Stimulated activated CD4-positive, alpha-beta T cell treated with anti-CD3 and anti-CD28 coated beads, Interleukin-4, amount 100 ng/mL, for 48 hours (primary cell): ENCODE data around the gene FBP1.

Experiments
- DNase-seq, 2 donors: peaks; one replicate each; pipeline ENCODE4 v3.0.0-alpha.2; 2020; ENCODE audit warnings: low read depth in 2 of 2

Gene FBP1

DNA sequence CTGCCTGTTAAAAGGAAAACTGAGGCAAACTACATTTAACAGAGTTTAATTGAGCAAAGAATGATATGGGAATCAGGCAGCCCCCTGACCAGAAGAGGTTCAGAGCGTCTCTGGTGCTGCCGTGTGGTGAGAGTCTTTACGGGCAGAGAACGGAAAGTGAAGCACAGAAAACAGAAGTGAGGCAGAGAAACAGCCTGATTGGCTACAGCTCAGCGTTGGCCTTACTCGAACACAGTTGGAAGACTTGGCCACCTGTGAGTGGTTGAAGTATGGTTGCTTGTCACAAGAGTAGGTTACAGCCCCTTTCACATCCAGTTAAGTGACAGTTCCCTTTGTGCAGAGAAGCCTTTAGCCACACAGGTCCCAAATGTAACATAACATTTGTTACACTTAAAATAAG lies 16.9 kb upstream of the FBP1 start:
- no peak for DNase-seq

DNA sequence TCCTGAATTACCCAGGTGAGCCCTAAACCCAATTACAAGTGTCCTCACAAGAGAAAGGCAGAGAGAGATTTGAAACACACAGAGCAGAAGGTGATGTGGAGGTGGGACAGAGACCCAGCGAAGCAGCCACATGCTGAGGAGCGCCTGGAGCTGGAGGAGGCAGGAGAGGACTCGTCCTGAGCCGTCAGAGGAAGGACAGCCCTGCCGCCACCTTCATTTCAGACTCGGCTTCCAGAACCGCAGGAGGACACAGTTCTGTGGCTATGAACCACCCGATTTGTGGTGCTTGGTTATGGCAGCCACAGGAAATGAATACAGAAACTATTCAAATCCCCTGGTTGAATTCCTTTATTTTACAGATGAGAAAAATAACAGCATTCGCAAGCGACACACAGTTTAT lies 16.4 kb upstream of the FBP1 start:
- DNase-seq = no peak

DNA sequence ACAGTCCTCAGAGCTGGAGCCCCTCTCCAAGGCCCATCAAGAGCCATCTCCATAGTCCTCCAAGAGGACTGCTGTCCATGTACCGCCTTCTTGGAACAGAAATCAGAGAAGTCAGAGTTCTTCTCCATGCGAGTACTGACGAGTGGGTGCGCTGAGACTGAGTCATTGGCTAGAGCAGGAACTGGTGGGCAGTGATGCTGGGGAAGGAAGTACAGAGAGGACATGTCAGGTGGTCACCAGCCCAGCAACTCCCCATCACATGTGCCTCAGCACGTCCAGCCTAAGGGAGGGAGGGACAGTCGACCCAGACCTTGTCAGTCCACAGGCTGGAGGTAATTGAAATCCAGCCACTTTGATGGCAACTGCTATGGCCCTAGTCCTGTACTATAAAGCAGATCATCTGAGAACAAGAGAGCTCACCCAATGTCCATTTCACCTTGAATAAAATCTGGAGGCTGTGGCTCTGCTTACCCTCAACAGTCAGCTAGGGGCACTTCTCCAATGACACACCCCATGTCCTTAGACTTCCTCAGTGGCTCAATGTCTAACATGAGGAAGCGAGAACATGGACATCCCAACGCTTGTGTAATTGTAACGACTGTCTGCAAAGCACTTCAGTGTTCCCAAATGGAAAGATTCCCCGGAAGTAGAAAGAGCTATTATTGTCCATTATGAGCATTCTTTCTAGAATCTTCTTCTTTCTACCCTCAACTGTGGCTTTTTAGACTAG lies 15.0 kb upstream of the FBP1 start:
- no peak for DNase-seq

DNA sequence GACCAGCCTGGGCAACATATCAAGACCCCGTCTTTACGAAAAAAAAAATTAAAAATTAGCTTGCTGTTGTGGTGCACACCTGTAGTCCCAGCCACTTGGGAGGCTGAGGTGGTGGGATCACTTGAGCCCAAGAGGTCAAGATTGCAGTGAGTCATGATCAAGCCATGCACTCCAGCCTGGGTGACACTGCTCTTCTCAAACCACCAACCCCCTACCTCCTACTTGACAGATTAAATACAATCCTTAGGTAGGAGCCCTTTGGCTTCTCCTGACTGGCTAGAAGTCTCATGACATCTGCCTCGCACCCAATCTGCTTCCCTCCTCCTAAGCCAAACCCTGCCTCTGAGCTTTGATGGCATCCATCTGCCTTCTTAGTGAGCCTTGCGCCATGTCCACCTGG lies 11.6 kb upstream of the FBP1 start:
- DNase-seq = no peak

DNA sequence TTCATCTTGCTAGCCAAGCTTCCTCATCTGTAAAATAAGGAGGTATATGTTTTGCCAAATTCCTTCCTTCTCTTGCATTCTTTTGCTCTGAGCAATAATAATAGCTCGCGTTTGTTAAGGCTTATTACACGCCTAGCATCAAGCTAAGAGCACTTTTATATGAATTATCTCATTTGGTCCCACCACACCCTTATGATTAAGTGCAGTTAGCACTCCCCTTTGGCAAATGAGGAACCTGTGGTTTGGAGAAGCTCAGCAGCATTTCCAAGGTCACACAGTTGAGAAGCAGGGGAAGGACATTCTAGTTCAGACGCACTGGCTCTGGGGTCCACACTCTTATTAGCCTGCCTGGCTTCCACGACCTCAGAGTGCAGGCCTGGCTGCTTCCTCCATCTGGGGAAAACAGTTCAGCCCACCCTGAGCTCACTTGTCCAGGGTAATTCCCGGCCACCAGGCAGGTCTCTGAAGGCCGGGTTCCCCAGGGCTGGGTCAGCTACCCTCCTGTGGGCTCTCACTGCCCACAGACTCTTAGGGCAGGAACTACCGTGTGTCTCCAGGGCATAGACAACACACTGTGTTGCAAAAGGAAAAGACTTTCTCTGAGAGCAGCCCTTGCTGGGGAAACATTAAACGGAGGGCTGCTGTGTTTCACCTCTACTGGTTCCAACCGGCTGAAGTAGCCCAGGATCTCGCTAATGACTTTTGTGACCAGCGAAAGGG lies 9.9 kb upstream of the FBP1 start:
- no peak for DNase-seq

DNA sequence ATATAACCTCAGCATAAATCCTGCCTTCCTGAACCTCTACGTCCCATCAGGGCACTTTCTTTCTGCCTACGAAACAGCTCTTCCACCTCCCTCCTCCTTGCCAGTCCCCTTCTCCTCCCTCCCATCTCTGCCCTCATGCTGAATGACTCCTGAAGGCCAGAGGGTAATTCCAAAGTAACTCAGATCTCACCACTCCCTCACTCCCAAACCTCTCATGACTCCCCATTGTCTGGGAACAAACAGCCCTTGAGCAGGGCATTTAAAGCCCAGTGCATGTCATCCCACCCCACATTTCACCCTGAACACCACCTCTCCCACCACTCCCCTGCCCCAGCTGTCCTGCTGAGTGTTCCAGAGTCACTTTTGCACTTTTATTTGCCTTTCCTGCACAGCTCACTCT lies 8.9 kb upstream of the FBP1 start:
- DNase-seq = no peak

DNA sequence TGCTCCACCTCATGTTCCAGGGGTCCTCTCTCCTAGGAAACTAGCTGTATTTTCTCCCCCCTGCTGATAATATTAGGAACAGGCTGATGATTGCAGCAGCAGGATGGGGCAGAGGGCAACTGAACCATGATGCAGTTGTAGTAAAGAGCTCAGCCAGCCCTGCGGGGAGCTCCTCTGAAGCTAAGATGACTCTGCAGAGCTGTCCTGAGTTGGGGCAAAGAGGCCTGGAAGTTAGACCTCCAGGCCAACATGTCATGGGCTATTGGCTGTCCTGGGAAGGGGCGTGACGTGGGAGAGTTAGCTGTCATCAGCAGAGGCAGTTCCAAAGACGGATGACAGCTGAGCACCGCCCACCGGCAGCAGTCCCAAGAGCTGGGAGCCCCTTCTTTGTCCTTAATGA lies 6.6 kb upstream of the FBP1 start:
- DNase-seq = no peak

DNA sequence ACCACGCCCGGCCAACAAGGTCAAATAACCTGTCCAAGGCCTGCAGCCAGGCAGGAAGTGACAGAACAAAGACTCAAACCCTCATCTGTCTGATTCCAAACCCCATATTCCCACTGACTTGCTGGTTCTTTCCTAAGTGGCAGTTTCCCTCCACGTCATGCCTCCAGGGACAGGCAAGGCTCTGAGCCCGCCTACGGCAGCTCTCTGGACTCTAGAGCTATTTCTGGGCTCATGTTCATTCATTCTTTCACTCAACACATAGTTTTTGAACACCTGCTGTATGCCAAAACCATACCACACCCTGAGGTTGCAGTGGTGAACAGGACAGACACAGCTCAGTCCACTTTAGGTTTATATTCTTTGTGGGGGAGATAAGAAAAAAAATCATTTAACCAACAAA lies 5.2 kb upstream of the FBP1 start:
- DNase-seq = no peak

DNA sequence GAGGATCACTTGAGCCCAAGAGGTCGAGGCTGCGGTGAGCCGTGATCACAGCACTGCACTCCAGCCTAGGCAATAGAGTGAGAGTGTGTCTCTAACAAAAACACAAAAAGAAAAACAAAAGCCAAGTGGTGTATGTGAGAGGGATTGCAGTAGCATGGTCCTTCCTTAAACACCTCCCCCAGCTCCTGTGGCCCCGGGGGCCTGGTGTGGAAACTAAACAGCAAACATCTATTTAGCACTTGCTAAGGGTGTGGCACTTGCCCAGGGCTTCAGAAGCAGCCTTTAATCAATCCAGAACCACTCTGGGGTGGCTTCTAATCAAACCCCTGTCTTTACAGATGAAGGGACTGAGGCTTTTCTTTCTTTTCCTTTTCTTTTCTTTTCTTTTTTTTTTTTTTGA lies 4.4 kb upstream of the FBP1 start:
- DNase-seq = no peak

DNA sequence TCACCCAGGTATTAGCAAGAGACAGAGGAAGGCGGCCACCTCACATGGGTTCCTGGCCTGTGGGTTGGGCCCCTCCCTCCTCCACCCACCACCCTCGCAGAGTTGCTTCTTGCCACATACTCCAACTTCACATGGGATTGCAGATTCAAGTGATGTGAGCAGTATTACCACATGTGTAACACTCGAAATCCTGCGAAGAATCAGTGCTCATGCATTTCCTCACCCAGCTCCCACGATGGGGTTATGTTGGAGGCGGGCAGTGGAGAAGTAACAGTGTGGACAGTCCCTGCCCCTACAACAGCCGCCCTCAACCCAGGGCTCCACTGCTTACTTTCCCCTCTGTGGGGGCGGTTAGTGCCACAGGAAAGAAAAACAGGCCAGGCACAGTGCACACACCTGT lies 3.9 kb upstream of the FBP1 start:
- DNase-seq = no peak

DNA sequence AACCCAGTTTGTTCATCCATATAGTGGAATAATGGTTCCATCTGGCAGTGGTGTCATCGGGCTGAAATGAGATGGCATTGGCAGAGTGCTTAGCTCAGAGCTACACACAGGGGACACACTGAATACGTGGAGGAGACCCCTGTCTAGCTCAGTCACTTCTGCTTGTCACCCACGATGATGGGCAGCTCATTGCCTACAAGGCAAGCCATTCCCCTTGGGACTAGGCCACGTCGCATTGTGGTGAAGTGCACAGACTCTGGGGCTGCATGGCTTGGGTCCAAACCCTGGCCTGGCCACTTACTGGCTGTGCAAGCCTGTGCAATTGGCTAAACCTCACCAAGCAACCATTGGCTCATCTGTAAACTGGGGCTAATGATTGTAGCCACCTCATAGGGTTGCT lies 3.2 kb upstream of the FBP1 start:
- DNase-seq = no peak

DNA sequence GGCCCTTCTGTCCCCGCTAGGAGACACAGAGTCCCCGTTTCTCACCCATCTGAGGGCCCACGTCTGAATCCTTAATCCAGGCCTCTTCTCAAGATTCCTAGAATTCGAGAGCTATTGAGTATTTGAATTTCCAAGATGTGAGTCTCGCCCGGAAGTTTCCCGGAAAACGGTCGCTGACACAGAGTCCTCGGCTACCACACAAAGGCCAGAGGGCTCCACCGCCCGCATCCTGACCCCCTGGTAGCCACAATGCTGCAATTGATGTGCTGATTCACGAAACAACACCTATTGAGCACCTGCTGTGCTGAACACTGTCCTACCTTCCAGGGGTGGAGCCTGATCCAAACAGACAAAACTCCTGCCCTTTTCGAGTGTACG lies 670 bp upstream of the FBP1 start:
- DNase-seq = no peak

DNA sequence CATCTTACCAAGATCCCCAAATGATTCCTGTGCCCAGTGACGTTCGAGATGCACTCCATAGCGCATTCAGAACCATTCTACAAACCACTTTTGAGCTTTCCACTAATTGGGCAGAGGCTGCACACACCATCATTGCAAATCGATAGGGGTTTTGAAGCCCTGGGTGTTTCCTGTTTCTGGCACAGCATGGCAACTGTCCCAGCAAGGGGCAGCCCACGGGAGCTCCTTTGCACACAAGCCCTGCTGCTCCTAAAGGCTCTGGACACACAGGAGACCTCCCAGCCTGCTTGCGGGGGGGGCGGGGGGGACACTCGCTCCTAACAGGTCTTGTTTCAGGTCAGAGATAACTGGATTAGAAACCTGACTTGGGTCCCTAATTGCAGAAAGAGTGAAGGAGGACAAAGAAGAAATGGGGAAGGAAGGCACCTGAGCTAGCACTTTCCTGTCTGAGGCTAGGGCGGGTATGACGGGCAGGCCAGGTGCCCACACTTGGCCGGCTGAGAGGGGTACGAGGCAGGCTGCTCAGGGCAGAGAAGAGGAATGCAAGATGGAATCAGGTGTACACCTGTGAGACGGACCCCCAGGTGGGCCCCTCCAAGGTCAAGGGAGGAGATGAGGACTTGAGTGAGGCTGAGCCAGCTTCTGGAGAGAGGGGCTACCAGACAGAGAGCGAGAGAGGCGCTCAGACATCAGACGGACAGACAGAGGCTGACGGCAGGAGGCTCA lies 820 bp downstream of the FBP1 start:
- no peak for DNase-seq

DNA sequence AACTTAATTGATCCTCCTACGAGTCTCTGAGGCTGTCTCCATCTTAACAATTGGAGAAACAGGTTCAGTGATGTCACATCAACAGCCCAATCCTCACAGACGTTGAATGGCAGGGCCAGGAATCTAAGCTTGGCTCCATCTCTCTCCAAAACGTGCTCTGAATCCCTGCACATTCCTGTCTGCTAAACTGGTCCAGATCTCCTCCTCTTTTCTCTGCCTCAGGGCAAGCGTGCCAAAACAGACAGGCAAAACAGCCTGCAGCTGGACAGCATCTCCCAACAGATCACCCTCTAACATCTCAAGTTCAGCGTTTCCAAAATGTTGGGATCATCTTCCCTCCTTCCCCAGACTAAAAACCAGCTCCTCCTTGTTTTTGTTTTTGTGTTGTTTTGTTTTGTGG lies 6.6 kb downstream of the FBP1 start:
- DNase-seq = no peak

DNA sequence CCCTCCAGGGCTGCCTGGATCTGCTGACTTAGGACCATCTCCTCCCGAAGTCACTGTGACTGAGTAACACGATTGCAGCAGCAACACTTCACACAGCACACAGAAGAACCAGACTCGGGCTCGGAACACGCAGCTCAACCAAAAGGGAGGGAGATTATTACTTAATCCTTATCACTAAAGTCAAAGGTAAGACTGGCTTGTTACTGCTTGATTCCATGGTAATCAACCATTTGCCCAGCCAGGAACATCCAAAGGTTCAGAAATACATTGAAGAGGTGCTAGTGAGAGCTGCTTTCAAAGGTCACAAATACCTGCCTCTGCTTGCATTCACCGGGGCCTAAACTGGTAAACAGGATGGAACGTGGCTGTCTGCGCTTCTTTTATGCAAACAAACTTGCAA lies 7.7 kb downstream of the FBP1 start:
- no peak for DNase-seq

DNA sequence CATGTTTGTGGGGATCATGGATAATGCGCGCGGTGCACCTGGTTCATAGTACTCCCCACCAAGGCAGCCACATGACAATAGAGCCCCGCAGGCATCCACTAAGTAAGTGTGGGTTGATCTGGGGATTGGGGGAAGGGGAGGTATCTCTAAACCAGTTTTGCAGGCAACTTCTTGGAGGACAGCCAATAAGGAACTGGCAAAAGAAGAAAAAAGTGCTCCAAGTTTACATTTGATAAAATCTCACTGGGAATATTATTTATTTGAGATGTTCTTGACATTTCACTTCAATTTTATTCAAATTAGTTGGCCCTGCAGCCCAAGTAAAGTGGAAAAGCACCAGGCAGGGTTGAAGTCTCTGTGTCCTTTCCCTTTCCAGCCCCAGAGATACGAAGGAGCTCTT lies 8.5 kb downstream of the FBP1 start:
- no peak for DNase-seq

DNA sequence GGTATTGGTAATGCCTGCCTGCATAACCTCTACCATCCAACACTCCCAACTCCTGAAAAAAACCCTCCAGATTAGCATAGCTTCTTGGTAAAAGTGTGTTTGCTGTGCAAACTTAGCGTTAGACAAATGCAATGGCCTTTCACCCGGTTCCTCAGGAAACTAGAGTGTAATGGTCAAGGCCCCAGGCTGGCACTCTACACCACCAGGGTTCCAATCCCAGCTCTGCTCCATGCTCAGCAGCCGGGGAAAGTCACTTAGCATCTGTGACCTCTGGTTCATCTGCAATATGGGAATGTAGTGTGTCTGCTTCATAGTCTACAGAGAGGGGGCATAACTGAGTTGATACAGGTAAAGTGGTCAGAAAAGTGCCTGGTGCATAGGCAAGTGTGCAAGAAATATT lies 9.0 kb downstream of the FBP1 start:
- no peak for DNase-seq

DNA sequence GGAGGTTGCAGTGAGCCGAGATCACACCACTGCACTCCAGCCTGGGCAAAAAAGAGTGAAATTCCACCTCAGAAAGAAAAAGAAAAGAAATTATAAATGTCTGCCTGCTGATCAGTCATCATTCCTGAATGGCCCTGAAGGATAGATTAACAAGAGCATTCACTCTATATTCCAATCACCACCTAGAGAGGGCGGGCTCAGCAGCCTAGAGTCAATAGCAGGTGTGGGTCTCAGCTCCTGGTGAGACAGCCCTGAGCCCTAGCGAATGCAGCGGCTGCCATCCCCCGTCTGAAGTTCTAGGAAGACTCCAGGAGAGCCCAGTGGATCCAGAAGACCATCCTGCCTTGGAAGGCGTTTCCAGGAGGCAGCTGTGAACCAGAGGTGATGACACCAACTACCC lies 12.0 kb downstream of the FBP1 start:
- DNase-seq = no peak

DNA sequence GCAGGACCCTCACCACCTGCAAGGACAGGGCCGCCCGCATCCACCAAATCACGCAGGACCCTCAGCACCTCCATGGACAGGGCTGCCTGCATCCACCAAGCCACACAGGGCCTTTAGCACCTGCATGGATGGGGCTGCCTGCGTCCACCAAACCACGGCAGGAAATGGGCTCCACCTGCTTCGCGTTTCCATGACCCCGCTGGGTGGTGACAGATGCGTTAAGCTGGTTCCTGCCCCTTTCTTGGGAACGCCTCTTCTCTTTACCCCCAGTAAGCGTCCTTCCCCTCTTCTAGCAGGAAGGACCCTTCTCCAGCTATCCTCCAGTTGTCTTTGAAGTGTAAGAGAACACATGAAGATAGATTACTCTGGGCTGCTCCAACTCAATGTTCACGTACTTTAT lies 13.5 kb downstream of the FBP1 start:
- DNase-seq = no peak

DNA sequence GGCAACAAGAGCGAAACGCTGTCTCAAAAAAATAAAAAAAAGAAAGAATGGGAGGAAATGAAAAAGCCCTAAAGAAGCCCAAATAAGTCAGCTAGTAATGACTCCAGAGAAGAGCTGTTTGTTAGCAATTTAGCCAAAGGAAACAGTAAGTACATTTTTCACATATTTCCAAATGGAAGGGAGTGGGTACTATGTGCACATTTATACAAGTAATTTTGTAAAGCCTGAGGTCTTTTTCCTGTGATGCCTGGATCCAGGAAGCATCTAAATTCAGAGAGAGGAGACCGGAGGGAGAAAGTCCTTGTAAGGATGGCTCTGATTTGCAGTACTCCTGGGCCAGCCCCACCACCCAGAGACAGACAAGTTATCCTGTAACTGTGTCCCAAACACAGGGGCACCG lies 14.7 kb downstream of the FBP1 start:
- no peak for DNase-seq

DNA sequence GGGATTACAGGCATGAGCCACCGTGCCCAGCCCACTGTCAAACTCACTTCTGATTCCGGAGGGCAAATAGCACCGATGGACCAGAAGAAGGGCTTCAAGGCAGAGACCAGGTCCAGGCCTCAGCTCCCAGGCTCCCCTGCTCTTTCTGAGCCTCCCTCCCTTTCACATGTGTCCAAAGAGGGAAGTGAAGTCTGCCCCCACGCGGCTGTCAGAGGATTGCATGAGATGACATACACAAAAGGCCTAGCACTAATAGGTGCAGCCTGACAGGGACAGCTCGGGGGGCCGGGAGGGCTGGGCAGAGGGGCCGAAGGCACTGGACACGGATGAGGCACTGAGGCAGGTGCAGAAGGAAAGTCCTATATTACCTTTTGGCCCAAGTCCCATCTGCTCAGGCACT lies 16.1 kb downstream of the FBP1 start:
- peak; percentile 26 to 27 for DNase-seq

DNA sequence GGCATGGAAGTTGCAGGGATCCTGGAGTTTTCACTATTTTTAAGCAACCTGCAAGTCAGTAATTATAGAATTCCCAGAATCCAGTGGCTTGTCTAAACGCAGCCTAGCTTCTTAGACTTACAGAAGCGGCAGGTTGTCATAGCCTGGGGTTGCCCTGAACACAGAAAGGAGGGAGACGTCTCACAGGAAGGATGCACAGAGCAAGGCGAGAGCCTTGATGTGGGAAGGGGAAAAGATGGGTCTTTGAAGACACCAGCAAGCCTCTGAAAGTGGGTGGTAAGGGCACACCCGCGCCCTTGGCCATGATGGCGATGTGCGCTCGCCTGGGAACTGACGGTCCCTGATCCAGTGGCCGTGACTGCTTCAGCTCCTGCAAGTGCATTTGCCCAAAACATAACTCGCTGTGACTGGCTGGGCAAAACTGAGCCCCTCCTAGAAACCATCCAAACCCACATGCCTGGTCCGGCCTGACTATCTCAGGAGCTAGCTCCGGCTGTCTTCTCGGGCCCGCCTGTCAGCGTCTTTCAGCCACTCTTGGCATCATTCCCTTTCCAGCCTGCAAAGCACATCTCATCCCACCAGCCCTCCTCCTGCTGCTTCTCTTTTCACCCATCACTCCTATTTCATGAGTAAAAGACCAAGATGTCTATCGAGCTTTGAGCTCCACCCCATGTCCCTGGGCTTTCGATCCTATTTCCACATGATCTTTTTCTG lies 17.1 kb downstream of the FBP1 start:
- DNase-seq = no peak

DNA sequence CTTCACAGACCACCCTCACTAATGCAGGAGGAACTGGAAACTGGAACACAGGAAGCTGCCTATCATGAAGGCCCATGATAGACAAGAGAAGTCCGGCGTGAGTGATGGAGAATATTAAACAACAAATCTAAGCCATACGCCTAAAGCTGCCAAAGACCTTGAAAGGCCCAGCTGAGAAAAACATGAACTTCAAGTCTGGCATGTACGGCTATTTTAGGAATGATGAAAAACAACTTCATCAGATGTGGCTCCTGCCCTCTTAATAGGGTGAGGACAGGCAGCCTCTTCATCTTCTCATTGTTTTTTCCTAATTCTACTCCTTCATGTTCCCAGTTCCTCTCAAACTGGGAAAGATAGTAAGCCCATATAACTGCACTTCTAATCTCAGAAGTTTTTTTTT lies 20.3 kb downstream of the FBP1 start:
- no peak for DNase-seq
